Coronary artery (tissue), 2 donors: Measurements from ENCODE around the gene PI4K2A.
"Not testable (repeated sequence)": the region's sequence is repeated elsewhere in the genome, so short reads cannot be mapped to it uniquely, and the experiment has no call there.

Experiments
- DNase-seq: peaks from one replicate; pipeline ENCODE4 v3.0.0-alpha.2; 2017; ENCODE audit warnings: low spot score
- H3K27ac ChIP-seq, 2 donors: fragments of 200-600 bp; sonication (generic); one replicate each; pipeline ENCODE4 v1.5.1; 2016 to 2019
- H3K4me3 ChIP-seq: fragments of 200-600 bp; sonication (generic); 2 replicates; pipeline ENCODE4 v1.5.1; 2016; ENCODE audit warnings: mild to moderate bottlenecking, moderate library complexity
- CTCF ChIP-seq: fragments of 200-600 bp; sonication (generic); IDR thresholded peaks from one replicate; pipeline ENCODE4 v1.5.1; 2019; ENCODE audit warnings: antibody characterized with exemption

PI4K2A gene

GRCh38 chr10:97632949-97633884, 7.3 kb upstream of the PI4K2A start, which contains the start of gene MORN4:
TSS of gene MORN4 (minus strand) at chr10:97633500. CDS start at chr10:97619653, 13,847 bp downstream.
- H3K27ac ChIP-seq = peak within 1 kb of the TSS; percentile 54 to 74
- TF ChIP-seq CTCF = no peak
- peak; percentile 94 for DNase-seq
- H3K4me3 ChIP-seq = peak within 1 kb of the TSS; percentile 97

GRCh38 chr10:97633921-97634320, 6.5 kb upstream of the PI4K2A start:
- Histone ChIP-seq H3K4me3 (peak overlapping the region; percentile 97), H3K27ac (peak overlapping the region in 1 of 2 donors; percentile 74)
- DNase-seq = no peak
- no peak for TF ChIP-seq CTCF

- no peak for DNase-seq
- H3K4me3 ChIP-seq = no peak overlapping the region
- H3K27ac ChIP-seq = no peak overlapping the region
- no peak for TF ChIP-seq CTCF
Measured at GRCh38 chr10:97635577-97635976, 4.9 kb upstream of the PI4K2A start.

GRCh38 chr10:97639090-97639489, 1.4 kb upstream of the PI4K2A start:
- H3K4me3 ChIP-seq, DNase-seq, H3K27ac ChIP-seq: not testable (repeated sequence)

GRCh38 chr10:97640868-97641811, 669 bp downstream of the PI4K2A start:
- no peak for TF ChIP-seq CTCF
- H3K27ac ChIP-seq = peak overlapping the region; percentile 82 to 97
- peak overlapping the region; percentile 99 for H3K4me3 ChIP-seq
- peak; percentile 81 for DNase-seq

GRCh38 chr10:97642471-97643159, 2.1 kb downstream of the PI4K2A start:
- H3K4me3 ChIP-seq, H3K27ac ChIP-seq: not testable (repeated sequence)

GRCh38 chr10:97643441-97643985, 3.0 kb downstream of the PI4K2A start:
- H3K27ac ChIP-seq = no peak overlapping the region
- no peak for TF ChIP-seq CTCF
- DNase-seq = no peak
- no peak overlapping the region for H3K4me3 ChIP-seq

More at GRCh38 chr10:97642471-97643159, 2.1 kb downstream of the PI4K2A start:
- not testable (repeated sequence) for DNase-seq
